ENCODE data around the gene BMP8A.

- TF ChIP-seq POLR2A (IDR thresholded peaks at IDR 0.05; ENCODE audit: low read depth, low read length) (no peak), POLR2AphosphoS5 (IDR thresholded peaks at IDR 0.05; ENCODE audit: low read depth, low read length) (no peak; the same call in 1 of the 2 replicates), TAF1 (IDR thresholded peaks at IDR 0.05; ENCODE audit: borderline replicate concordance, low read depth, low read length) (no peak)
Observed at GRCh38 chr1:39573736-39574624, 82.5 kb downstream of the BMP8A start.

Measured in GM12892 (cell line).